Brain microvascular endothelial cell (primary cell): ENCODE data around the gene PNP.

ENCODE experiments used
- DNase-seq: peaks from one replicate; pipeline ENCODE4 v3.0.0-alpha.2; 2020
- H3K27ac ChIP-seq: fragments of 250-450 bp; sonication (Bioruptor Pico); 2 replicates; pipeline ENCODE4 v1.5.1; 2020; ENCODE audit warnings: mild to moderate bottlenecking, moderate library complexity
- H3K27me3 ChIP-seq: fragments of 250-450 bp; sonication (Bioruptor Pico); replicated peaks from 2 replicates; pipeline ENCODE4 v1.5.1; 2020; ENCODE audit warnings: mild to moderate bottlenecking
- H3K36me3 ChIP-seq: fragments of 250-450 bp; sonication (Bioruptor Pico); replicated peaks from 2 replicates; pipeline ENCODE4 v1.5.1; 2020; ENCODE audit warnings: mild to moderate bottlenecking
- H3K4me3 ChIP-seq: 2 replicates; pipeline ENCODE4 v1.5.1; 2011; ENCODE audit warnings: low read depth, mild to moderate bottlenecking, control low read depth, low read length, moderate library complexity
- in situ Hi-C: cut with HindIII; loops from 2 replicates; pipeline ENCODE4 v1.10.0; 2017; ENCODE audit warnings: low sequenced_read_pairs, low pct_ligation_motif_present
- TF ChIP-seq, protein P1 (sequence below): IDR thresholded peaks from 2 replicates; pipeline ENCODE4 v1.5.1; 2011; ENCODE audit warnings: low read depth, mild to moderate bottlenecking, moderate library complexity, low read length, control low read depth, inconsistent platforms; ENCODE audit errors: missing control alignments

The PNP gene

DNA sequence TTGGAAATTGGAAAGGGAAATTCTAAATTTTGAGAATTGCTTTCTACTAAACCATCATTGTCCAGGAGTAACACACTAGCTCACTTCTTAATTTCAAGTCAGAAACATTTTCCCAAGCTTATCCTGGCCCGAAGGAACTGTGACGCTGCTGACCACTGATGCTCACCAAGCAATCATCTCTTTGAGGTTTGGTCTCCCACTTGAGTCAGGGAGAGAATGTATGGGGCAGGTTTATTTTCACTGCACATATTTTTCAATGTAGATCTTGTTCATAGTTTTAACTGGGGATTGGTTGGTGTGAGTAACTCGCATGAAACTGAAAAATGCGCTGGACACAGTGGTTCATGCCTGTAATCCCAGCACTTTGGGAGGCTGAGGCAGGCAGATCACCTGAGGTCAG is 23.3 kb downstream of the PNP start:
- Histone ChIP-seq H3K36me3 (no peaks in the 10 kb centered on the region), H3K27ac (peak overlapping the region; percentile 75), H3K4me3 (no peak overlapping the region), H3K27me3 (no peaks in the 10 kb centered on the region)
- peak; percentile 83 for DNase-seq
- in situ Hi-C loops = no loop called here
- TF ChIP-seq, protein P1, sequence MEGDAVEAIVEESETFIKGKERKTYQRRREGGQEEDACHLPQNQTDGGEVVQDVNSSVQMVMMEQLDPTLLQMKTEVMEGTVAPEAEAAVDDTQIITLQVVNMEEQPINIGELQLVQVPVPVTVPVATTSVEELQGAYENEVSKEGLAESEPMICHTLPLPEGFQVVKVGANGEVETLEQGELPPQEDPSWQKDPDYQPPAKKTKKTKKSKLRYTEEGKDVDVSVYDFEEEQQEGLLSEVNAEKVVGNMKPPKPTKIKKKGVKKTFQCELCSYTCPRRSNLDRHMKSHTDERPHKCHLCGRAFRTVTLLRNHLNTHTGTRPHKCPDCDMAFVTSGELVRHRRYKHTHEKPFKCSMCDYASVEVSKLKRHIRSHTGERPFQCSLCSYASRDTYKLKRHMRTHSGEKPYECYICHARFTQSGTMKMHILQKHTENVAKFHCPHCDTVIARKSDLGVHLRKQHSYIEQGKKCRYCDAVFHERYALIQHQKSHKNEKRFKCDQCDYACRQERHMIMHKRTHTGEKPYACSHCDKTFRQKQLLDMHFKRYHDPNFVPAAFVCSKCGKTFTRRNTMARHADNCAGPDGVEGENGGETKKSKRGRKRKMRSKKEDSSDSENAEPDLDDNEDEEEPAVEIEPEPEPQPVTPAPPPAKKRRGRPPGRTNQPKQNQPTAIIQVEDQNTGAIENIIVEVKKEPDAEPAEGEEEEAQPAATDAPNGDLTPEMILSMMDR = no peak

DNA sequence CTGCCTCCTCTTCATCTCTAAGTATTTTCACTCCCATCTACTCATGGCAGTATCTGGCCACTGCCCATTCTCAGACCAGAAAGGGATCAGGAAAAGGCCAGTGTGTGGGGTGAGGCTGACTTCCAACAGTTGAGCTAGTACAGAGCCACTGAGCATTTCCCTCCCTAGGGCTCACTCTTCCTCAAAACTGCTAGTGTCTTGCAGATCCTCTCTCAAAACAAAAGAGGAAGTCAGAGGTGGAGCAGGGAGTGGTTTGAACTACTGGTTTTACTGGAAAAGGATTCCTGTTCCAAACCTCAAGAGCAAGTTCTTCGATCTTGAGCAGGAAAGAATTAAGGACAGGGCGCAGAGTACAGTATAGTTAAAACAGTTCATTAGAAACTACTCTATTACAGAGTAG is 24.4 kb downstream of the PNP start:
- TF ChIP-seq, protein P1 = no peak
- Histone ChIP-seq H3K36me3 (no peaks in the 10 kb centered on the region), H3K27me3 (no peaks in the 10 kb centered on the region), H3K4me3 (no peak overlapping the region), H3K27ac (no peak overlapping the region)
- in situ Hi-C loops = no loop called here
- DNase-seq = no peak

DNA sequence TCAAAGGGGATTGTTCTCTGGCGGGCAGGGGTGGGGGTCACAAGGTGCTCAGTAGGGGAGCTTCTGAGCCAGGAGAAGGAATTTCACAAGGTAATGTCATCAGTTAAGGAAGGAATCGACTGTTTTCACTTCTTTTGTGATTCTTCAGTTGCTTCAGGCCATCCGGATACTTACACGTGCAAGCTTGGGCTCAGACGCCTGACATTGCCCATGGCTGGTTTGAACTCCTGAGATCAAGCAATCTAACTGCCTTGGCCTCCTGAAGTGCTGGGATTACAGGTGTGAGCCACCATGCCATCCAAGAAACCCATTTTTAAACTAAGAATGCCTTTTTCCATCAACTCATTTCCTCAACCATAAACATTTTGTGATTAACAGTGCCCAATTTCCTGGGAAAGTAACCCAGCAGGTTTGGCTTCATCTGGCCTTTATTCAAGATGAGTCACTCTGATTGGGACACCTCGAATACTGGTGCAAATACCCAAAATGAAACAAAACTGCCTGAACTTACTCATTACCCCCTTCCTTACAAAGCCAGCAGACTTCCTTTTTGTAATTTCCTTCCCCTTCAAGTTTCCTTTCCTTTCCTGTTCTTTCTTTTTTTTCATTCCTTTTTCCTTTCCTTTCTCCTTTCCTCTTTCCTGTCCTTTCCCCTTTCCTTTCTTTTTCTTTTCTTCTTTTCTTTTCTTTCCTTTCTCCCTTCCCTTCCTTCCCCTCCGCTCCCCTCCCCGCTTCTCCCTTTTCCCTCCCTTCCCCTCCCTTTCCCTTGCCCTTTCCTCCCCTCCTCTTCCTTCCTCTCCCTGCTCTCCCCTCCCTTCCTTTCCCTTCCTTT is 25.9 kb downstream of the PNP start:
- H3K27ac ChIP-seq = no peak overlapping the region
- in situ Hi-C loops = no loop called here
- H3K4me3 ChIP-seq = no peak overlapping the region
- no peaks in the 10 kb centered on the region for H3K27me3 ChIP-seq
- DNase-seq = no peak
- TF ChIP-seq, protein P1 = no peak
- H3K36me3 ChIP-seq = no peaks in the 10 kb centered on the region

DNA sequence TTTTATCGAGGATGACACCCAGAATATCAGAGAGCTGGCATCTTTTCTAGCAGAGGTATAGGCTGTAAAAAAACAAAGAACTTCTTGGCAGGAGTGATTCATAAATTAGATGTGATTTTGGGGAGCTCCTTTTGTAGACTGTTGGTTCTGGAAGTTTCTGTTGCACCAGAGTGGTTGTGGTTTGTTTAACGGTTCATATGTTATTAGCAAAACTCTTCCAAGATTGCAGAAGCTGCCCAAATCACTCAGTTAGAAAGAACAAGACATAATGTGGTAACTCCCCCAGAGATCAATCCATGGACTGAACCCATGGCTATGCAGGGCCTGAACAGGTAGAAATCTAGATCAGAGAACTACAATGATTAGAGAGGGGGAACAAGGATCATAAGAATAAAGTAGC is 29.4 kb downstream of the PNP start:
- no peak for DNase-seq
- in situ Hi-C loops = no loop called here
- TF ChIP-seq, protein P1 = no peak
- no peak overlapping the region for H3K27ac ChIP-seq
- H3K4me3 ChIP-seq = no peak overlapping the region
- no peaks in the 10 kb centered on the region for H3K27me3 ChIP-seq
- no peaks in the 10 kb centered on the region for H3K36me3 ChIP-seq

DNA sequence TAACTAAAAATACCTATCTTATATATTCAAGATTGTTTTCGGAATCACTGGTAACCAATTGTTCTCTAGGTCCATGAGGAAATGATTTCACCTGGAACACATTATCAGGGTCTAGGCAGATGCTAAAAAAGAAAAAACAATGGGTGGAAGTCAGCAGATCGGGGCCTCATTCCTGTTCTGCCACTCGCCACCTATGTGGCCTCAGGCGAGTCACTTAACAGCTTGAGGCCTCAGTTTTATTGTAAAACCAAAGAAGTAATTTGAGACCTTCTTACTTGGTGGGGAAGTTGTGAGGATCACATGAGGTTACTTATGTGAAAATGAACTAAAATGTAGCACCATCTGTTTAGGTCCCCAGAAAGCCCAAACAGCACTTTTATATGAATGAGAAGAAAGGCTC is 29.9 kb downstream of the PNP start:
- in situ Hi-C loops = no loop called here
- DNase-seq = no peak

More for the DNA sequence above, 29.9 kb downstream of the PNP start:
- Histone ChIP-seq H3K36me3 (no peaks in the 10 kb centered on the region), H3K4me3 (no peak overlapping the region), H3K27me3 (no peaks in the 10 kb centered on the region), H3K27ac (no peak overlapping the region)
- TF ChIP-seq, protein P1 = no peak
